SK-N-SH treated with all-trans-retinoic acid at 6 μM for 48 hours (cell line): Measurements from ENCODE around the gene SLC4A7.

Experiments
- ATAC-seq: fragments of 200-7000 bp; cut with Tn5 transposase; 3 replicates; pipeline ENCODE4 v1.9.1; 2020; ENCODE audit warnings: mild to moderate bottlenecking, moderate library complexity
- ARNTL ChIP-seq: fragments of 450-650 bp; formaldehyde crosslinking; IDR thresholded peaks from 2 replicates; pipeline ENCODE4 v1.5.0; 2020; ENCODE audit warnings: low read depth, mild to moderate bottlenecking, moderate library complexity, borderline replicate concordance
- BACH2 ChIP-seq: fragments of 250-450 bp; sonication (Bioruptor Pico); IDR thresholded peaks from 2 replicates; pipeline ENCODE4 v1.9.0; 2021; ENCODE audit warnings: mild to moderate bottlenecking, borderline replicate concordance
- ESRRG ChIP-seq: fragments of 250-450 bp; sonication (Bioruptor Pico); IDR thresholded peaks from 2 replicates; pipeline ENCODE4 v1.6.1; 2021; ENCODE audit warnings: mild to moderate bottlenecking
- ISL1 ChIP-seq: fragments of 250-450 bp; sonication (Bioruptor Pico); IDR thresholded peaks from 2 replicates; pipeline ENCODE4 v2.1.2; 2022; ENCODE audit warnings: mild to moderate bottlenecking, moderate library complexity
- OSR1 ChIP-seq: fragments of 250-450 bp; sonication (Bioruptor Pico); IDR thresholded peaks from 2 replicates; pipeline ENCODE4 v1.8.0; 2022; ENCODE audit warnings: moderate library complexity, mild to moderate bottlenecking, inconsistent platforms
- POU6F1 ChIP-seq: fragments of 250-450 bp; sonication (Bioruptor Pico); IDR thresholded peaks from 2 replicates; pipeline ENCODE4 v1.8.0; 2021; ENCODE audit warnings: low read depth, mild to moderate bottlenecking, moderate library complexity, borderline replicate concordance
- PPARA ChIP-seq: fragments of 250-450 bp; sonication (Bioruptor Pico); IDR thresholded peaks from 2 replicates; pipeline ENCODE4 v1.5.0; 2020; ENCODE audit warnings: mild to moderate bottlenecking, borderline replicate concordance
- RARB ChIP-seq: fragments of 250-450 bp; sonication (Bioruptor Pico); IDR thresholded peaks from 2 replicates; pipeline ENCODE4 v1.8.0; 2021; ENCODE audit warnings: mild to moderate bottlenecking, moderate library complexity
- SNAI2 ChIP-seq: fragments of 250-450 bp; sonication (Bioruptor Pico); IDR thresholded peaks from 2 replicates; pipeline ENCODE4 v1.5.0; 2020; ENCODE audit warnings: mild to moderate bottlenecking, moderate library complexity
- TOX ChIP-seq: fragments of 250-450 bp; sonication (Bioruptor Pico); IDR thresholded peaks from 2 replicates; pipeline ENCODE4 v1.8.0; 2021; ENCODE audit warnings: mild to moderate bottlenecking, moderate library complexity, borderline replicate concordance
- ZC3H10 ChIP-seq: fragments of 250-450 bp; sonication (Bioruptor Pico); IDR thresholded peaks from 2 replicates; pipeline ENCODE4 v1.5.1; 2021; ENCODE audit warnings: mild to moderate bottlenecking, moderate library complexity
- ZFP3 ChIP-seq: fragments of 250-450 bp; sonication (Bioruptor Pico); IDR thresholded peaks from 2 replicates; pipeline ENCODE4 v1.5.0; 2020; ENCODE audit warnings: mild to moderate bottlenecking, moderate library complexity
- ZNF565 ChIP-seq: fragments of 450-650 bp; formaldehyde crosslinking; conservative IDR thresholded peaks from 2 replicates; pipeline ENCODE4 v1.5.0; 2020; ENCODE audit warnings: low read depth, mild to moderate bottlenecking, moderate library complexity
- ZNF8 ChIP-seq: fragments of 450-650 bp; formaldehyde crosslinking; IDR thresholded peaks from 2 replicates; pipeline ENCODE4 v1.5.0; 2020; ENCODE audit warnings: mild to moderate bottlenecking, moderate library complexity
- TF ChIP-seq, protein P1 (sequence below): fragments of 250-450 bp; sonication (Bioruptor Pico); IDR thresholded peaks from 2 replicates; pipeline ENCODE4 v1.5.0; 2020; ENCODE audit warnings: mild to moderate bottlenecking, moderate library complexity
- TF ChIP-seq, protein P2 (sequence below): fragments of 250-450 bp; sonication (Bioruptor Pico); IDR thresholded peaks from 2 replicates; pipeline ENCODE4 v1.5.1; 2021; ENCODE audit warnings: mild to moderate bottlenecking, moderate library complexity
- TF ChIP-seq, protein P3 (sequence below): fragments of 250-450 bp; sonication (Bioruptor Pico); IDR thresholded peaks from 2 replicates; pipeline ENCODE4 v1.5.1; 2020; ENCODE audit warnings: low read depth, mild to moderate bottlenecking, moderate library complexity
- TF ChIP-seq, protein P4 (sequence below): fragments of 250-450 bp; sonication (Bioruptor Pico); IDR thresholded peaks from 2 replicates; pipeline ENCODE4 v1.8.0; 2020; ENCODE audit warnings: mild to moderate bottlenecking, moderate library complexity, borderline replicate concordance

Gene SLC4A7

DNA sequence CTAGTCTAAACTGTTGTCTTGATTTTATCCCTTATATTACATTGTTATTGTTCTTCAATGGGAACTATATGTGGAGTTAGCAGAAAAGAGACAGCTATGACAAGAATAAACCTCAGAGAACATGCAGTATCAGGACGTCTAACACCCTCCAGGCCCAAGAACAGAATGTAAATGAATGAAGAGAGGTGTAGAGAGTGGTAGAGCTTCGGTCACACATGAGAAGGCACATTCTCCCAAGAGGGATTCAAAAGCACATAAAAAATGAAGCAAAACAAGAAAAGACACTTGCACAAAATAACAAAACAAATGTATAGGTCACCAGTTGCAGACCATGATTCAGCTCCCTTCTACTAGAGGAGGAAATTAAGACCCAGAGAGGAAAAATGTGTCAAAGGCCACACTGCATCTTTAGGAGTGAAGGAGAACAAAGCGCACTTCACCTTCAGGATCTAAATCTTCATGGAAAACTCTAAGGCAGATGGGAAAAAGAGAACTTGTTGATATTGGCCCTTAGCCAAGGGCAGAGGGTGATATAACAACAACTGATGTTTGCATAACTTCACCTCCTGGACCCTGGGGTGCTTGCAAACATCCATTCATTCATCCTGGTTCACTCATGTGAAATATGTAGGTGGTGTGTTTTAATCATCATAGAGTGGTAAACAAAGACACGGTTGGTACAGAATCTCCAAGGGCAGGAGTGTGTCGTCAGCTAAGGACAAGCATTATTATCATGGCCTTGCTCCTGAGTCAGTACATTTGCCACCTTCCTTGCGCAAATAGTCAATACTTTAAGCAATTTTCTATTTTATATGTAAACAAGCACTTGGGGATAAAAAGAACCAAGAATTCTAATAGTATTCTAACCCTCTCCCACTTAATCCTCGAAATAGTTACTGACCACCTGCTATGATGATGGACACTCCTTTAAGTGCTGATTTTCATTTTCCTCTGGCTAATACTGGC lies 123.8 kb downstream of the SLC4A7 start:
- TF ChIP-seq ZNF565 (no peak), SNAI2 (CRISPR knock-in tag) (no peak), ZFP3 (CRISPR knock-in tag) (no peak), PPARA (CRISPR knock-in tag) (no peak), ARNTL (CRISPR knock-in tag) (no peak), RARB (CRISPR knock-in tag) (no peak), TOX (no peak), ESRRG (no peak), ZNF8 (CRISPR knock-in tag) (no peak), POU6F1 (CRISPR knock-in tag) (no peak), BACH2 (CRISPR knock-in tag) (no peak)
- TF ChIP-seq, protein P1, sequence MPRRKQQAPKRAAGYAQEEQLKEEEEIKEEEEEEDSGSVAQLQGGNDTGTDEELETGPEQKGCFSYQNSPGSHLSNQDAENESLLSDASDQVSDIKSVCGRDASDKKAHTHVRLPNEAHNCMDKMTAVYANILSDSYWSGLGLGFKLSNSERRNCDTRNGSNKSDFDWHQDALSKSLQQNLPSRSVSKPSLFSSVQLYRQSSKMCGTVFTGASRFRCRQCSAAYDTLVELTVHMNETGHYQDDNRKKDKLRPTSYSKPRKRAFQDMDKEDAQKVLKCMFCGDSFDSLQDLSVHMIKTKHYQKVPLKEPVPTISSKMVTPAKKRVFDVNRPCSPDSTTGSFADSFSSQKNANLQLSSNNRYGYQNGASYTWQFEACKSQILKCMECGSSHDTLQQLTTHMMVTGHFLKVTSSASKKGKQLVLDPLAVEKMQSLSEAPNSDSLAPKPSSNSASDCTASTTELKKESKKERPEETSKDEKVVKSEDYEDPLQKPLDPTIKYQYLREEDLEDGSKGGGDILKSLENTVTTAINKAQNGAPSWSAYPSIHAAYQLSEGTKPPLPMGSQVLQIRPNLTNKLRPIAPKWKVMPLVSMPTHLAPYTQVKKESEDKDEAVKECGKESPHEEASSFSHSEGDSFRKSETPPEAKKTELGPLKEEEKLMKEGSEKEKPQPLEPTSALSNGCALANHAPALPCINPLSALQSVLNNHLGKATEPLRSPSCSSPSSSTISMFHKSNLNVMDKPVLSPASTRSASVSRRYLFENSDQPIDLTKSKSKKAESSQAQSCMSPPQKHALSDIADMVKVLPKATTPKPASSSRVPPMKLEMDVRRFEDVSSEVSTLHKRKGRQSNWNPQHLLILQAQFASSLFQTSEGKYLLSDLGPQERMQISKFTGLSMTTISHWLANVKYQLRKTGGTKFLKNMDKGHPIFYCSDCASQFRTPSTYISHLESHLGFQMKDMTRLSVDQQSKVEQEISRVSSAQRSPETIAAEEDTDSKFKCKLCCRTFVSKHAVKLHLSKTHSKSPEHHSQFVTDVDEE, result no peak
- TF ChIP-seq, protein P2, sequence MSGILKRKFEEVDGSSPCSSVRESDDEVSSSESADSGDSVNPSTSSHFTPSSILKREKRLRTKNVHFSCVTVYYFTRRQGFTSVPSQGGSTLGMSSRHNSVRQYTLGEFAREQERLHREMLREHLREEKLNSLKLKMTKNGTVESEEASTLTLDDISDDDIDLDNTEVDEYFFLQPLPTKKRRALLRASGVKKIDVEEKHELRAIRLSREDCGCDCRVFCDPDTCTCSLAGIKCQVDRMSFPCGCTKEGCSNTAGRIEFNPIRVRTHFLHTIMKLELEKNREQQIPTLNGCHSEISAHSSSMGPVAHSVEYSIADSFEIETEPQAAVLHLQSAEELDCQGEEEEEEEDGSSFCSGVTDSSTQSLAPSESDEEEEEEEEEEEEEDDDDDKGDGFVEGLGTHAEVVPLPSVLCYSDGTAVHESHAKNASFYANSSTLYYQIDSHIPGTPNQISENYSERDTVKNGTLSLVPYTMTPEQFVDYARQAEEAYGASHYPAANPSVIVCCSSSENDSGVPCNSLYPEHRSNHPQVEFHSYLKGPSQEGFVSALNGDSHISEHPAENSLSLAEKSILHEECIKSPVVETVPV, result no peak
- TF ChIP-seq, protein P3, sequence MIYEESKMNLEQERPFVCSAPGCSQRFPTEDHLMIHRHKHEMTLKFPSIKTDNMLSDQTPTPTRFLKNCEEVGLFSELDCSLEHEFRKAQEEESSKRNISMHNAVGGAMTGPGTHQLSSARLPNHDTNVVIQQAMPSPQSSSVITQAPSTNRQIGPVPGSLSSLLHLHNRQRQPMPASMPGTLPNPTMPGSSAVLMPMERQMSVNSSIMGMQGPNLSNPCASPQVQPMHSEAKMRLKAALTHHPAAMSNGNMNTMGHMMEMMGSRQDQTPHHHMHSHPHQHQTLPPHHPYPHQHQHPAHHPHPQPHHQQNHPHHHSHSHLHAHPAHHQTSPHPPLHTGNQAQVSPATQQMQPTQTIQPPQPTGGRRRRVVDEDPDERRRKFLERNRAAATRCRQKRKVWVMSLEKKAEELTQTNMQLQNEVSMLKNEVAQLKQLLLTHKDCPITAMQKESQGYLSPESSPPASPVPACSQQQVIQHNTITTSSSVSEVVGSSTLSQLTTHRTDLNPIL (CRISPR knock-in tag), result no peak
- TF ChIP-seq, protein P4, sequence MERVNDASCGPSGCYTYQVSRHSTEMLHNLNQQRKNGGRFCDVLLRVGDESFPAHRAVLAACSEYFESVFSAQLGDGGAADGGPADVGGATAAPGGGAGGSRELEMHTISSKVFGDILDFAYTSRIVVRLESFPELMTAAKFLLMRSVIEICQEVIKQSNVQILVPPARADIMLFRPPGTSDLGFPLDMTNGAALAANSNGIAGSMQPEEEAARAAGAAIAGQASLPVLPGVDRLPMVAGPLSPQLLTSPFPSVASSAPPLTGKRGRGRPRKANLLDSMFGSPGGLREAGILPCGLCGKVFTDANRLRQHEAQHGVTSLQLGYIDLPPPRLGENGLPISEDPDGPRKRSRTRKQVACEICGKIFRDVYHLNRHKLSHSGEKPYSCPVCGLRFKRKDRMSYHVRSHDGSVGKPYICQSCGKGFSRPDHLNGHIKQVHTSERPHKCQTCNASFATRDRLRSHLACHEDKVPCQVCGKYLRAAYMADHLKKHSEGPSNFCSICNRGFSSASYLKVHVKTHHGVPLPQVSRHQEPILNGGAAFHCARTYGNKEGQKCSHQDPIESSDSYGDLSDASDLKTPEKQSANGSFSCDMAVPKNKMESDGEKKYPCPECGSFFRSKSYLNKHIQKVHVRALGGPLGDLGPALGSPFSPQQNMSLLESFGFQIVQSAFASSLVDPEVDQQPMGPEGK (CRISPR knock-in tag), result no peak
- no peak for ATAC-seq

DNA sequence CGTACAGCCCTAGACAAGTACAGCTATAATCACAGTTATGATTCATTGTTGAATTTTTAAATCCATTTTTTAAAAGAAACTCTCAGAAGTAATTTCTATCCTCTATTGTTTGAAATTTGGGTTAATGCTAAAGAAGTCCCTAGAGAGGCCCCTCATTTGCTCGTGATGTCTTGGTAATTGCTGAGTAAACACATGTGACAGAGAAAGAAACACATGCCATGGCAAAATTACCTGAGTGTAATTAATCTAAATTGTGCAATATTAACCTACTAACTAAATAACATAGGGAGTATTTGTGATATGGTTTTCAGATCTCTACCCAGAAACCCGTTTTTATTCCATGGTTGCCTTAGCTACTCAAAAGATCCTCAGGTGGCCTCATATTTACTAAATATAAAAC lies 125.8 kb downstream of the SLC4A7 start:
- TF ChIP-seq BACH2 (CRISPR knock-in tag), result no peak
- no peak for TF ChIP-seq TOX
- TF ChIP-seq RARB (CRISPR knock-in tag), result no peak
- TF ChIP-seq ZFP3 (CRISPR knock-in tag), result no peak
- no peak for TF ChIP-seq ESRRG
- TF ChIP-seq SNAI2 (CRISPR knock-in tag), result no peak
- no peak for TF ChIP-seq ZC3H10 (CRISPR knock-in tag)
- no peak for TF ChIP-seq OSR1
- TF ChIP-seq ISL1 (CRISPR knock-in tag), result no peak
- TF ChIP-seq, protein P4 (CRISPR knock-in tag), result no peak
- TF ChIP-seq, protein P2, result no peak
- ATAC-seq, result no peak
